Chondrocyte (in vitro differentiated cells): ENCODE data around the gene GAN. TPM values are rescaled to one million over a fixed set of nuclear protein-coding genes. Genes with fewer than 3 reads are reported as not detected.

Source experiments
- DNase-seq: peaks from one replicate; pipeline ENCODE4 v3.0.0; 2021; ENCODE audit warnings: mixed read lengths, low spot score
- H3K27ac Mint-ChIP-seq: one replicate; pipeline ENCODE4 v1.8.0; 2021; ENCODE audit warnings: mild to moderate bottlenecking, moderate library complexity, mixed read lengths; ENCODE audit not compliant: unreplicated experiment
- H3K27me3 Mint-ChIP-seq: 2 replicates; pipeline ENCODE4 v1.8.0; 2021; ENCODE audit warnings: low read depth, mixed read lengths
- H3K36me3 Mint-ChIP-seq: 2 replicates; pipeline ENCODE4 v1.8.0; 2021; ENCODE audit warnings: low read depth, mixed read lengths
- H3K4me1 Mint-ChIP-seq: 2 replicates; pipeline ENCODE4 v1.8.0; 2021; ENCODE audit warnings: low read depth, mild to moderate bottlenecking, mixed read lengths
- H3K4me3 Mint-ChIP-seq: one replicate; pipeline ENCODE4 v1.8.0; 2021; ENCODE audit warnings: mild to moderate bottlenecking, moderate library complexity, mixed read lengths; ENCODE audit not compliant: unreplicated experiment
- H3K9me3 Mint-ChIP-seq: 2 replicates; pipeline ENCODE4 v1.8.0; 2021; ENCODE audit warnings: low read depth, mixed read lengths
- CTCF ChIP-seq: fragments of 200-600 bp; sonication (generic); IDR thresholded peaks from 2 replicates; pipeline ENCODE4 v1.5.0; 2021; ENCODE audit warnings: antibody characterized with exemption, mild to moderate bottlenecking, moderate library complexity
- total RNA-seq: library from RNA; stranded (reverse); gene quantifications from 3 replicates; pipeline ENCODE4 v1.2.1, GENCODE V29; 2021

Gene GAN
- total RNA-seq, 1 donor from 2014 or later = 18.0 TPM

GRCh38 chr16:81360135-81360534 is 45.4 kb downstream of the GAN start:
- DNase-seq = no peak
- TF ChIP-seq CTCF = no peak
- Mint-ChIP-seq H3K4me1 (no peaks in the 10 kb centered on the region), H3K27ac (no peak overlapping the region), H3K4me3 (no peak overlapping the region), H3K36me3 (peaks cover 22% of the 10 kb centered on the region), H3K9me3 (no peaks in the 10 kb centered on the region), H3K27me3 (no peaks in the 10 kb centered on the region)

- H3K36me3 Mint-ChIP-seq = peaks cover 12% of the 10 kb centered on the region
- no peak overlapping the region for H3K4me3 Mint-ChIP-seq
- DNase-seq = no peak
- no peaks in the 10 kb centered on the region for H3K27me3 Mint-ChIP-seq
- H3K4me1 Mint-ChIP-seq = no peaks in the 10 kb centered on the region
- no peak for TF ChIP-seq CTCF
- no peaks in the 10 kb centered on the region for H3K9me3 Mint-ChIP-seq
- H3K27ac Mint-ChIP-seq = no peak overlapping the region
These were observed 51.0 kb downstream of the GAN start for GRCh38 chr16:81365731-81366130.

- H3K27ac Mint-ChIP-seq = no peak overlapping the region
- no peaks in the 10 kb centered on the region for H3K9me3 Mint-ChIP-seq
- no peak overlapping the region for H3K4me3 Mint-ChIP-seq
- TF ChIP-seq CTCF = peak; percentile 87
- no peaks in the 10 kb centered on the region for H3K27me3 Mint-ChIP-seq
- DNase-seq = no peak
- peaks cover 12% of the 10 kb centered on the region for H3K36me3 Mint-ChIP-seq
- no peaks in the 10 kb centered on the region for H3K4me1 Mint-ChIP-seq
These were observed 51.7 kb downstream of the GAN start for GRCh38 chr16:81366316-81366932.

GRCh38 chr16:81367821-81368220 is 53.1 kb downstream of the GAN start:
- Mint-ChIP-seq H3K36me3 (peaks cover 14% of the 10 kb centered on the region), H3K27me3 (no peaks in the 10 kb centered on the region), H3K4me1 (no peaks in the 10 kb centered on the region), H3K27ac (no peak overlapping the region), H3K9me3 (no peaks in the 10 kb centered on the region), H3K4me3 (no peak overlapping the region)
- TF ChIP-seq CTCF = no peak
- DNase-seq = no peak

- Mint-ChIP-seq H3K9me3 (no peaks in the 10 kb centered on the region), H3K36me3 (peaks cover 7% of the 10 kb centered on the region), H3K27ac (no peak overlapping the region), H3K27me3 (no peaks in the 10 kb centered on the region), H3K4me1 (no peaks in the 10 kb centered on the region), H3K4me3 (no peak overlapping the region)
- DNase-seq = no peak
- no peak for TF ChIP-seq CTCF
These were observed 55.2 kb downstream of the GAN start for GRCh38 chr16:81369888-81370504.
